Measurements from ENCODE around the gene GLCE.

Gene GLCE

GRCh38 chr15:69272891-69273290, 112.5 kb downstream of the GLCE start:
- no peak for DNase-seq (ENCODE audit: extremely low read depth, low read depth)
- TF ChIP-seq CTCF (IDR thresholded peaks at IDR 0.05; ENCODE audit: low read depth, low read length): no peak

- DNase-seq (ENCODE audit: extremely low read depth, low read depth): no peak
- no peak for TF ChIP-seq CTCF (IDR thresholded peaks at IDR 0.05; ENCODE audit: low read depth, low read length)
These were observed 114.7 kb downstream of the GLCE start for GRCh38 chr15:69275074-69275670.

- no peak for DNase-seq (ENCODE audit: extremely low read depth, low read depth)
- TF ChIP-seq CTCF (IDR thresholded peaks at IDR 0.05; ENCODE audit: low read depth, low read length): no peak
These were observed 115.6 kb downstream of the GLCE start for GRCh38 chr15:69275933-69276560.

GRCh38 chr15:69277316-69277715, 116.9 kb downstream of the GLCE start:
- no peak for TF ChIP-seq CTCF (IDR thresholded peaks at IDR 0.05; ENCODE audit: low read depth, low read length)
- DNase-seq (ENCODE audit: extremely low read depth, low read depth): no peak

- DNase-seq (ENCODE audit: extremely low read depth, low read depth): no peak
- TF ChIP-seq CTCF (IDR thresholded peaks at IDR 0.05; ENCODE audit: low read depth, low read length): no peak
These were observed 119.2 kb downstream of the GLCE start for GRCh38 chr15:69279636-69280035.

GRCh38 chr15:69280783-69281182, 120.3 kb downstream of the GLCE start:
- no peak for DNase-seq (ENCODE audit: extremely low read depth, low read depth)
- TF ChIP-seq CTCF (IDR thresholded peaks at IDR 0.05; ENCODE audit: low read depth, low read length): no peak

GRCh38 chr15:69282104-69282743, 121.8 kb downstream of the GLCE start:
- DNase-seq (ENCODE audit: extremely low read depth, low read depth): no peak
- TF ChIP-seq CTCF (IDR thresholded peaks at IDR 0.05; ENCODE audit: low read depth, low read length): no peak

Measured in AG09319 (cell line).